Fibroblast of the aortic adventitia (primary cell): ENCODE data around the gene FRYL. TPM values are rescaled to one million over a fixed set of nuclear protein-coding genes. Genes with fewer than 3 reads are reported as not detected.
A peak's percentile ranks its signal among the peaks of the same experiment; 100 is the strongest.

Experiments
- DNase-seq: peaks from one replicate; pipeline ENCODE4 v3.0.0-alpha.2; 2010; ENCODE audit warnings: low read depth
- H3K4me3 ChIP-seq: 2 replicates; pipeline ENCODE4 v1.5.1; 2011; ENCODE audit warnings: low read depth, mild to moderate bottlenecking, control low read depth, low read length, moderate library complexity
- CTCF ChIP-seq: IDR thresholded peaks from 2 replicates; pipeline ENCODE4 v1.5.1; 2011; ENCODE audit warnings: mild to moderate bottlenecking, low read length, control low read depth, inconsistent platforms; ENCODE audit not compliant: insufficient read depth
- total RNA-seq: library from RNA; depleted of rRNA; stranded (reverse); fragments of >200 nt; gene quantifications from 2 replicates; pipeline ENCODE4 v1.2.3, GENCODE V29; 2012; ENCODE audit warnings: low replicate concordance

FRYL gene
- total RNA-seq, 1 donor, result 60.3 TPM

- DNase-seq, result no peak
- no peak for TF ChIP-seq CTCF
- H3K4me3 ChIP-seq, result no peak overlapping the region
These were observed 214.6 kb downstream of the FRYL start for GRCh38 chr4:48565362-48566033.

GRCh38 chr4:48564151-48564550 lies 215.9 kb downstream of the FRYL start:
- TF ChIP-seq CTCF, result no peak
- no peak overlapping the region for H3K4me3 ChIP-seq
- no peak for DNase-seq

GRCh38 chr4:48558819-48559218 lies 221.3 kb downstream of the FRYL start:
- H3K4me3 ChIP-seq, result no peak overlapping the region
- TF ChIP-seq CTCF, result no peak
- no peak for DNase-seq

- no peak for DNase-seq
- no peak for TF ChIP-seq CTCF
- no peak overlapping the region for H3K4me3 ChIP-seq
These were observed 222.1 kb downstream of the FRYL start for GRCh38 chr4:48558026-48558425.

- no peak for DNase-seq
- H3K4me3 ChIP-seq, result no peak overlapping the region
- TF ChIP-seq CTCF, result peak; percentile 24
These were observed 222.6 kb downstream of the FRYL start for GRCh38 chr4:48557478-48557877.

GRCh38 chr4:48556268-48556667 lies 223.8 kb downstream of the FRYL start:
- no peak for TF ChIP-seq CTCF

GRCh38 chr4:48554606-48555005 lies 225.5 kb downstream of the FRYL start:
- no peak for DNase-seq
- no peak for TF ChIP-seq CTCF
- H3K4me3 ChIP-seq, result no peak overlapping the region

More at GRCh38 chr4:48556268-48556667, 223.8 kb downstream of the FRYL start:
- no peak for DNase-seq
- H3K4me3 ChIP-seq, result no peak overlapping the region
